A549 (cell line): Measurements from ENCODE around the gene AMZ1. TPM values are rescaled to one million over a fixed set of nuclear protein-coding genes. Genes with fewer than 3 reads are reported as not detected.

ENCODE experiments used
- ATAC-seq, 2 experiments: fragments of 200-7000 bp in 1 of 2; fragments of >200 bp in 1 of 2; cut with Nextera tagmentation in 1 of 2; cut with Tn5 transposase in 1 of 2; 3 replicates each; pipeline versions ENCODE4 v1.8.0 to v1.9.1; 2018 to 2020; ENCODE audit warnings: mild to moderate bottlenecking in 1 of 2, moderate library complexity in 1 of 2
- CTCF ChIA-PET: fragments of 300-600 bp; sonication (Branson Sonifier 250); formaldehyde crosslinking; extraction: SDS; loops from one replicate; lab custom pipeline; 2021; ENCODE audit warnings: antibody characterized with exemption, inconsistent platforms; lab: Yijun Ruan, JAX
- POLR2A ChIA-PET: fragments of 350-600 bp; formaldehyde crosslinking; extraction: SDS; loops from one replicate; lab custom pipeline; 2021; ENCODE audit warnings: antibody characterized with exemption, inconsistent platforms; lab: Yijun Ruan, JAX
- DNase-seq, 2 experiments: peaks; one replicate each; pipeline versions ENCODE4 v3.0.0 to v3.0.0-alpha.2; 2011 to 2016; ENCODE audit warnings: low read depth in 1 of 2, low spot score in 1 of 2
- FAIRE-seq: peaks from 2 replicates; lab custom pipeline; 2011; peaks lifted over from hg19 to GRCh38; lab: Jason Lieb, UNC
- H3K27ac ChIP-seq, 2 experiments: fragments of >200 bp; sonication (Bioruptor Twin); formaldehyde crosslinking; 3 replicates each; pipeline ENCODE4 v1.5.1; 2016 to 2017
- H3K4me1 ChIP-seq: fragments of >200 bp; sonication (Bioruptor Twin); formaldehyde crosslinking; 3 replicates; pipeline ENCODE4 v1.6.1; 2016
- H3K4me2 ChIP-seq: fragments of >200 bp; sonication (Bioruptor Twin); formaldehyde crosslinking; 3 replicates; pipeline ENCODE4 v1.6.1; 2016
- H3K4me3 ChIP-seq: fragments of >200 bp; sonication (Bioruptor Twin); formaldehyde crosslinking; 3 replicates; pipeline ENCODE4 v1.5.1; 2016
- H3K9me3 ChIP-seq: fragments of >200 bp; sonication (Bioruptor Twin); formaldehyde crosslinking; 3 replicates; pipeline ENCODE4 v1.6.1; 2016
- BCL3 ChIP-seq: fragments of >200 bp; sonication (Bioruptor Twin); formaldehyde crosslinking; IDR thresholded peaks from 3 replicates; pipeline ENCODE4 v1.6.1; 2016
- CBX8 ChIP-seq: fragments of 200-600 bp; sonication (generic); IDR thresholded peaks from 2 replicates; pipeline ENCODE4 v1.6.1; 2016
- CTCF ChIP-seq: fragments of >200 bp; sonication (Bioruptor Twin); formaldehyde crosslinking; IDR thresholded peaks from 3 replicates; pipeline ENCODE4 v1.5.1; 2016
- EHF ChIP-seq: fragments of 250-450 bp; sonication (Bioruptor Pico); IDR thresholded peaks from 2 replicates; pipeline ENCODE4 v1.5.0; 2020; ENCODE audit warnings: mild to moderate bottlenecking
- EHMT2 ChIP-seq: fragments of 200-600 bp; sonication (generic); IDR thresholded peaks from 2 replicates; pipeline ENCODE4 v1.6.1; 2016; ENCODE audit warnings: antibody characterized with exemption, low read depth, mild to moderate bottlenecking, moderate library complexity
- ELK1 ChIP-seq: fragments of 150-350 bp; IDR thresholded peaks from 2 replicates; pipeline ENCODE4 v1.6.1; 2014; ENCODE audit warnings: low read depth, mild to moderate bottlenecking, low read length
- FOXS1 ChIP-seq: fragments of 250-450 bp; sonication (Bioruptor Pico); IDR thresholded peaks from 2 replicates; pipeline ENCODE4 v1.5.0; 2020; ENCODE audit warnings: mild to moderate bottlenecking, moderate library complexity
- GATA3 ChIP-seq: IDR thresholded peaks from 2 replicates; pipeline ENCODE4 v1.6.1; 2012; ENCODE audit warnings: borderline replicate concordance
- HDAC2 ChIP-seq: fragments of 200-600 bp; sonication (generic); IDR thresholded peaks from 2 replicates; pipeline ENCODE4 v1.6.1; 2016
- HEYL ChIP-seq: fragments of 250-450 bp; sonication (Bioruptor Pico); IDR thresholded peaks from 2 replicates; pipeline ENCODE4 v1.8.0; 2021; ENCODE audit warnings: mild to moderate bottlenecking, moderate library complexity
- HMGXB4 ChIP-seq: fragments of 250-450 bp; sonication (Bioruptor Pico); IDR thresholded peaks from 2 replicates; pipeline ENCODE4 v1.5.0; 2021; ENCODE audit warnings: mild to moderate bottlenecking, moderate library complexity, borderline replicate concordance
- HOXB5 ChIP-seq: fragments of 250-450 bp; sonication (Bioruptor Pico); IDR thresholded peaks from 2 replicates; pipeline ENCODE4 v1.5.0; 2020; ENCODE audit warnings: mild to moderate bottlenecking, moderate library complexity
- JUNB ChIP-seq: fragments of >200 bp; sonication (Bioruptor Twin); formaldehyde crosslinking; IDR thresholded peaks from 2 replicates; pipeline ENCODE4 v1.6.1; 2016
- KDM1A ChIP-seq: fragments of 200-600 bp; sonication (generic); IDR thresholded peaks from 2 replicates; pipeline ENCODE4 v1.6.1; 2016; ENCODE audit warnings: low read depth, mild to moderate bottlenecking
- KDM5A ChIP-seq: fragments of 200-600 bp; sonication (generic); IDR thresholded peaks from 2 replicates; pipeline ENCODE4 v1.6.1; 2016; ENCODE audit warnings: antibody characterized with exemption, mild to moderate bottlenecking
- MAZ ChIP-seq: fragments of 150-350 bp; IDR thresholded peaks from 2 replicates; pipeline ENCODE4 v1.6.1; 2014; ENCODE audit warnings: antibody characterized with exemption, low read depth, low read length, borderline replicate concordance
- MYC ChIP-seq: IDR thresholded peaks from 2 replicates; pipeline ENCODE4 v1.6.1; 2012; ENCODE audit warnings: mild to moderate bottlenecking, inconsistent platforms, low read length, improper control_type of control experiment, borderline replicate concordance
- PBX3 ChIP-seq: IDR thresholded peaks from 2 replicates; pipeline ENCODE4 v1.6.1; 2012
- PHF8 ChIP-seq: fragments of 200-600 bp; sonication (generic); IDR thresholded peaks from 2 replicates; pipeline ENCODE4 v1.6.1; 2016; ENCODE audit warnings: low read depth, mild to moderate bottlenecking, antibody characterized with exemption, moderate library complexity, borderline replicate concordance
- RAD21 ChIP-seq, 2 experiments: fragments of >200 bp in 1 of 2; sonication (Bioruptor Twin) in 1 of 2; formaldehyde crosslinking in 1 of 2; IDR thresholded peaks in 1 of 2; conservative IDR thresholded peaks in 1 of 2; 2 replicates in 1 of 2; 3 replicates in 1 of 2; pipeline ENCODE4 v1.6.1; 2012 to 2018; ENCODE audit warnings: inconsistent platforms in 1 of 2
- RCOR1 ChIP-seq: fragments of 150-350 bp; IDR thresholded peaks from 2 replicates; pipeline ENCODE4 v1.6.1; 2014; ENCODE audit warnings: antibody characterized with exemption, low read length, low read depth
- RNF2 ChIP-seq: fragments of 200-600 bp; sonication (generic); IDR thresholded peaks from 2 replicates; pipeline ENCODE4 v1.6.1; 2016; ENCODE audit warnings: low read depth, mild to moderate bottlenecking, antibody characterized with exemption, moderate library complexity, borderline replicate concordance
- SREBF2 ChIP-seq: fragments of 450-650 bp; IDR thresholded peaks from 2 replicates; pipeline ENCODE4 v1.6.1; 2014; ENCODE audit warnings: mild to moderate bottlenecking, moderate library complexity
- TFCP2L1 ChIP-seq: fragments of 250-450 bp; sonication (Bioruptor Pico); IDR thresholded peaks from 2 replicates; pipeline ENCODE4 v1.5.0; 2021; ENCODE audit warnings: mild to moderate bottlenecking
- USF2 ChIP-seq: fragments of 450-650 bp; IDR thresholded peaks from 2 replicates; pipeline ENCODE4 v1.6.1; 2014; ENCODE audit warnings: antibody characterized with exemption
- ZC3H11A ChIP-seq: fragments of 450-650 bp; IDR thresholded peaks from 2 replicates; pipeline ENCODE4 v1.6.1; 2014; ENCODE audit warnings: antibody characterized with exemption, mild to moderate bottlenecking
- ZFP36 ChIP-seq: fragments of 450-650 bp; IDR thresholded peaks from 2 replicates; pipeline ENCODE4 v1.6.1; 2014; ENCODE audit warnings: borderline replicate concordance; ENCODE audit not compliant: partially characterized antibody
- WGBS: methylation state at CpG from one replicate; pipeline ENCODE4 v1.1.6; 2017; ENCODE audit errors: missing lambda C conversion rate; 5-methylcytosine and 5-hydroxymethylcytosine counted together
- polyA plus RNA-seq, 4 experiments: library from polyadenylated mRNA; depleted of rRNA in 3 of 4; stranded (reverse); fragments of >200 nt; fragmentation: RNase III in 1 of 4; extraction: RNeasy Plus Mini Kit Qiagen cat#74134 plus additional on column Dnase treatment in 1 of 4; gene quantifications; 2 replicates in 3 of 4; 3 replicates in 1 of 4; pipeline ENCODE4 v1.2.3, GENCODE V29; 2011 to 2017

AMZ1 gene
- polyA plus RNA-seq, 2 of the 4 experiments (the other 2 are of a cell fraction), result 0.01 TPM; not detected in 1

GRCh38 chr7:2707481-2707880, 19.5 kb downstream of the AMZ1 start:
- DNase-seq (no peak), FAIRE-seq (no peak), ATAC-seq (no peak)
- Histone ChIP-seq H3K4me2 (no peak overlapping the region), H3K4me1 (no peaks in the 10 kb centered on the region), H3K4me3 (no peak overlapping the region), H3K9me3 (no peaks in the 10 kb centered on the region), H3K27ac (no peak overlapping the region)
- CTCF ChIA-PET, result interaction anchor here (1.7 to 2.7 kb wide), 2 partner anchors 26 to 104 kb away, joined by 5 to 14 read pairs; no protein-coding TSS in a partner anchor
- 72% methylated on average over 8 of the region's 8 CpGs for WGBS
- POLR2A ChIA-PET, result no interaction called here
- no peak for TF ChIP-seq TFCP2L1 (CRISPR knock-in tag)
- TF ChIP-seq HDAC2, result no peak
- no peak for TF ChIP-seq GATA3
- TF ChIP-seq ZFP36, result no peak
- no peak for TF ChIP-seq KDM5A
- no peak for TF ChIP-seq JUNB
- no peak for TF ChIP-seq MYC
- no peak for TF ChIP-seq CBX8
- no peak for TF ChIP-seq SREBF2
- TF ChIP-seq RCOR1, result no peak

- FAIRE-seq (no peak), DNase-seq (no peak), ATAC-seq (no peak)
- WGBS, result 84% methylated on average over 10 of the region's 10 CpGs
- CTCF ChIA-PET, result interaction anchor here (1.0 to 3.4 kb wide), 6 partner anchors 11 to 230 kb away, joined by 3 to 33 read pairs (median 16); no protein-coding TSS in a partner anchor
- TF ChIP-seq BCL3 (no peak), PBX3 (no peak), EHMT2 (no peak), ELK1 (no peak), MYC (no peak), PHF8 (no peak), CTCF (no peak), HEYL (no peak), USF2 (no peak), HOXB5 (no peak), EHF (no peak), MAZ (no peak), RNF2 (no peak), FOXS1 (CRISPR knock-in tag) (no peak), HDAC2 (no peak), KDM1A (no peak), HMGXB4 (CRISPR knock-in tag) (no peak), RAD21 (conservative IDR thresholded peaks at IDR 0.05 in 1 of 2, IDR thresholded peaks at IDR 0.05 in 1 of 2) (no peak), ZC3H11A (no peak)
- Histone ChIP-seq H3K9me3 (no peaks in the 10 kb centered on the region), H3K4me3 (no peak overlapping the region), H3K4me2 (no peak overlapping the region), H3K27ac (no peak overlapping the region), H3K4me1 (no peaks in the 10 kb centered on the region)
- POLR2A ChIA-PET, result no interaction called here
Measured at GRCh38 chr7:2708041-2708440, 20.0 kb downstream of the AMZ1 start.
